ENCODE results near the gene ABHD4.
"Not testable (repeated sequence)": the region's sequence is repeated elsewhere in the genome, so short reads cannot be mapped to it uniquely, and the experiment has no call there.

ABHD4 gene

DNA sequence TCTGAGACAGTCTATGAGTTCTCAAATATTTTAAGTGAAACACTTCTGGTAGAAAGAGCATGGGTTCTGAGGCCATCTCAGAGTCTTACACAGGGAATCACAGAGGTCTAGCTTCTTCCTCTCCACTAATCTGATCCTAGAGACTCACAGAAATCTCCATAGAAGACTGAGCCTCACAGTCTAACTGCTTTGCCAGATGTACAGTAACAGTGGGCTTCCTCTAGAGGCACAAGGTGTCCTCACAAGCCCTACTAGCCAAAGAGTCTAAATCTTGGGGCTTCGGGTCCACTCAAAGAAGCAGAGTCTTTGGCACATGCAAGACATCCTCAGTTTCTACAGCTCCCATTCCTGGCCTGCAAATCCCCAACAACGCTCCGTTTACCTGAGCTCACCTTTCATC lies 32.0 kb downstream of the ABHD4 start:
- DNase-seq, result no peak

DNA sequence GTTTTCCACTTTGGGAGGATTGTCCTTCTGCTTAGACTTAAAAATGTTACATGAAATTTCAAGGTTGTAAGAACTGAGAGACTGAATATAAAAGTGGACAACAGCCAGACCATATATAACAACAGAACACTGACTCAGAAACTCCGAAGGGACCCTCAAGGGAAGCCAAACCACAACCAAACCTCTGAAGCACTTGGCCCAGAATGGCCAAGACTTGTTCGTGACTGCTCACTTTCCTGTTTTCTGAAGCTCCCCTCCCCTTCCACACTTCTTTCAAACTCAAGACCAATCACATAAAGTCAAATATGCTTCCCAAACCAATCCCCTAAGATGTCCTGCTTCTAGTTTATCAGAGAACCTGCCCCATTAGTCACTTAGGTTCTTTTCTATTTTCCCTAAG lies 32.4 kb downstream of the ABHD4 start:
- DNase-seq, result no peak

DNA sequence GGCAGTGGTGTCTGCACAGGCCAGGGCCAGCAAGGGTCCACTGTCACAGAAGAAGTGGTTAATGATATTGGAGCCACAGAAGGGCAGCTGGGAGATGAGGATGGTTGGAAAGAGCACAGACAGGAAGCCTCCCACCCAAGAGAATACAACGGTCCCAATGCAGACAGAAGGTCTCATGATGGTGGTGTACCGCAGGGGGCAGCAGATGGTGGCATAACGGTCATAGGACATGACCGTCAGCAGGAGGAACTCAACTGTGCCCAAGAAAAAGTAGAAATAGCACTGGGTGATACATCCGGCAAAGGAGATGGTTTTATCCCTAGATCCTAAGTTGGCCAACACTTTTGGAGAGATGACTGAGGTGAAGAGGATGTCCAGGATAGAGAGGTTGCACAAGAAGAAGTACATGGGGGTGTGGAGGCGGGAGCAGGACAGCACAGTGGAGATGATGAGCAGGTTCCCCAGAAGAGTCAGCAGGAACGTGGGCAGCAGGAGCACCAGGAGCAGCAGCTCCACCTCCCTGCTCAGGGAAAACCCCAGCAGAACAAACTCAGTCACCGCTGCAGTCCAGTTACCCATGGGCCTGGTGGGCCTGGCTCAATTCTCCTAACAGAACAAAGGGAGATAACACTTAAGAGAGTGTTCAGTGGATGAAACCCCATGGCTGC lies 36.3 kb downstream of the ABHD4 start:
- no peak for DNase-seq

DNA sequence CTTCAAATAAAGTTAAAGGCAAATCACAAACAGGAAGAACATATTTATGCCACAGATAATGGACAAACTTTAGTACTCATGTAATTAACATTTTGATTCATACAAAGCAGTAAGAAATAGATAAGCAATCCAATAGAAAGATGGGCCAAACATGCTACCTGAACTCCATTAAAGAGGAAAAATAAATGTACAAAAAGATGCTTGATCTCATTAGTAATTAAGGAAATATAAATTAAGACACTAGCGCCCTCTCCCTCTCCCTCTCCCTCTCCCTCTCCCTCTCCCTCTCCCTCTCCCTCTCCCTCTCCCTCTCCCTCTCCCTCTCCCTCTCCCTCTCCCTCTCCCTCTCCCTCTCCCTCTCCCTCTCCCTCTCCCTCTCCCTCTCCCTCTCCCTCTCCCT lies 37.9 kb downstream of the ABHD4 start:
- DNase-seq, result not testable (repeated sequence)

DNA sequence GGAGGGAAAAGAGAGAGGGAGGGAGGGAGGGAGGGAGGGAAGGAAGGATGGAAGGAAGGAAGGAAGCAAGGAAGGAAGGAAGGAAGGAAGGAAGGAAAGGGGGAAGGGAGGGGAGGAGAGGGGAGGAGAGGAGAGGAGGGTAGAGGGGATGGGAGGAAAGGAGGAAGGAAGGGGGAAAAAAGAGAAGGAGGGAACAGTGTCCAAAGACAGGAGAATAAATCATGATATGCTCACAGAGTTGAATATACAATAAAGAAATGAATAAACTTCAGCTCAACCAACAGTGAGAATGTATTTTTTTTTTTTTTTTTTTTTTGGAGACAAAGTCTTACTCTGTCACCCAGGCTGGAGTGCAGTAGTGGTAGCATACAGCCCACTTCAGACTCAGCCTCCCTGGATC lies 42.1 kb downstream of the ABHD4 start:
- DNase-seq, result no peak

DNA sequence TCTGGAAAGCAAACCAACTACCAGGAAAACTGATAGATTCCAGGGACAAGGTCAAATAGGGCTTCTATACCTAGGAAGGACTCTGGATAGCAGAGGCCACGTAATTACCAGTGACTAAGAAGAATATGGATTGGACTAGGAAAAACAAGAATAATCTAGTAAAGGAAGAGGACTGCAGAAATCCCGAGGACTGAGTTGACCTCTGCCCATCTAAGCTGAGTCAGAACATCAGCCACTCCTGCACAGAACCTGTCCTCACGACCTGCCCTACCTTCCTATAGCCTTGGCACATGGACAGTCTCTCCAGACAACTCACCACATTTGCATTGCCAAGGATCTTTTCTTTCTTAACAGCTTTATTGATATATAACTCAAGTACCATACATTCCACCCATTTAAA lies 43.7 kb downstream of the ABHD4 start:
- no peak for DNase-seq

DNA sequence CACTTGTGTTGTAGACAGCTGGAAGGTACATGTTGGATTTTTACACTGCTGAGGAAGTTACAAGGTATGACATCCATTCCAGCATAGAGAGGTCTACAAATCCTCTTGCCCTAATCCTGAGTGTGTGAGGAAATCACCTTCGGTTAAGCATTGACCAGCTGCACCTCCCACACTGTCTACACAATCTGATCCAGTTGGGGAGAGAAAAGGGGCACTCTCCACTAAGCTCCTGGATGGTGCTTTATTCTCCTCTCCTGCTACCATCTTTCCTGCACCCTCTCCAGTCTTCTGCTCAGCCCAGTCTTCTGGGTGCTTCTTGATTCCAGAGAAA lies 46.2 kb downstream of the ABHD4 start, which contains the start of gene OR6J1:
Gene OR6J1, minus strand, starts transcription at position 48 of the 331 bp plus-strand sequence. CDS start 9,541 bp downstream, outside the sequence.
- no peak for DNase-seq

DNA sequence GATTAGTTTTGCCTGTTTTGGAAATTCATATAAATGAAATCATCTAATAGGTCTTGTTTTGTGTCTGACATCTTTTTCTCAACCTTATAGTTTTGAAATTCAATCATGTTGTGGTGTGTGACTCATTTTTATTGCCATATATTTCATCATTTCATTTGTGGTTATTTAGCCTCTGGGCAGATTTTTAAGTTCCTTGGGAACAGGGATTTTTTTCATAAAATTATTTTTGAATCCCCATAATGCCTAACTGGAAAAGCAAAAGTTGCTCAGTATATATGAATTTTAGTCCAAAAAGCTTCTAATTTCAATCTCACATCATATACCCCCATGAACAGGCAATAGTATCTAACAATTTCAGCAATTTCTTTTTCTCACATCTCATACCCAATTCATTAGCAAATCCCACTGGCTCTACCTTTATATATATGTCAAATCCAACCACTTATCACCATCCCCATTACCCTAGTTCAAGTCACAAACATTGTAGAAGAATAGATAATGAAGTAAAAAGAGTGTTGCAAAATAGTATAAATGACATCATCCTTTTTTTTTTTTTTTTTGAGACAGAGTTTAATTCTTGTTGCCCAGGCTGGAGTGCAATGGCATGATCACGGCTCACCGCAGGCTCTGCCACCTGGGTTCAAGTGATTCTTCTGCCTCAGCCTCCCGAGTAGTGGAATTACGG lies 48.6 kb downstream of the ABHD4 start:
- DNase-seq, result no peak

DNA sequence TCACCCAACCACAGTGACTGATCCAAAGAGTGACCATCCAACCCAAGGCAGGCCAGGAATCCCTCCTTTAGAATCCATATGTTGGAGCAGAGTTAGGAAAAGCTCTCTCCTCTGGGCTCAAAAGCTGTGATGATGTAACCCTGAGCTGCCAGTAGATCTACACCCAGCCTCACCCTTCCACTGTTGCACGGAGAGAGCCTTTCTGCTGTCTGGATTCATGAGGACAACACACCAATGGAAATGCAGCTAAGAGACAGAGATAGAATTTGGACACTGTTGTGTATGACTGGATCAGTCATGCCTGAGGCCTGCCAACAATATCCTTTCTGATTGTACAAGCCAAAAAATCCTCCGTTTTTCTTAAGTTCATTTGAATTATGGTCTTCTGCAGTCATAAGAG lies 50.4 kb downstream of the ABHD4 start:
- DNase-seq, result no peak

DNA sequence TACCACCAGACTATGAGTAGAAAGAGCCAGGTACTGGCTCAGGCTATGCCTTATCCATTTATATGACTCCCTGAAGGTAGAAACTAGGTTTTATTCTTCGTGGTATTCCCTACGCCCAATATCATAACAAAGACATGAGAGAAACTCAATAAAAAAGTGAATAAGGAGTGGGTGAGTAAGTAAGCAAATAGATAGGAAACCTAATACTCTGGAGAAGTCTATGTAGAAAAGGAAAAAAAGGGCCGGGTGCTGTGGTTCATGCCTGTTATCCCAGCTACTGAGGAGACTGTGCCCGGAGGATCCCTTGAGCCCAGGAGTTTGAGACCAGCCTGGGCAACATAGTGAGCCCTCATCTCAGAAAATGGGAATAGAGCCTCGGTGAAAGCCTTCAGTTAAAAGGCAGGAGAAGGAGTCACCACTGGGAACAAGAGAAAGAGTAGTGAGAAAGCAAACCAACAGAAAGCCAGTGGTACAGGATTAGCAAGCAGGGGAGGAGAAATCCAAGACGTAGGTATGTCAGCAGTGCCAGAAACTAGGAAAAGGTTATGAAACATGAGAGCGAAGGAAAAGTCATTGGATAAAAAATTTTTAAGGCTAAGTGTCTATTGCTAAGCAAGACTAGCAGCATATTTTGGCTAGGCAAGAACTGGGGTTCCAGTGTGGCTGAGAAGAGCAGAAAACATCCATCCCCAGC lies 52.1 kb downstream of the ABHD4 start:
- no peak for DNase-seq

DNA sequence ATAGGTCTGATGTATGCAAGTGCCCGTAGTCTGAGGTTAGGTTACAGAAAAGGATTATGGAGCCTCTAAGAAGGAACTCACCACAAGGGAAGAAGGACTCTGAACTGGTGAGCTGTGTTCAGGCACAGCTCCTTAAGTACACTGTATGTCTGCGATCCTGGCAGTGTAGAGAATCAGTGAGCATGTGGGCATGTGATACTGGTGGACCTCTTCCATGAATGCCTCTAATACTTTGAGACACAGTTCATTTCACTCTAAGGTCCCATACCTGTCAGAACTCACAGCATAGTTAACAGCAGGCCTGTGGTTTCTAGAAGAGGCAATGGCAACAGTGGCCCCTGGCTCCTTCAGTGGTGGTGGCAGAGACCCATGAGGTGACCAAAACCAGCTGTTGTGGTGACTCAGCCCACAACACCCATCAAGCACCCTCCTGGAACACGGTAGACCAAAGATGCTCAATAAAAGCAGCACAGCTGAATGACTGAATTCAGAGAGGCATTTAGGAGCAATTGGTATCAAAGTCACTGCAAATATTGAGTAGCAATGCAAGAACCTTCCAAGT lies 52.9 kb downstream of the ABHD4 start:
- no peak for DNase-seq

DNA sequence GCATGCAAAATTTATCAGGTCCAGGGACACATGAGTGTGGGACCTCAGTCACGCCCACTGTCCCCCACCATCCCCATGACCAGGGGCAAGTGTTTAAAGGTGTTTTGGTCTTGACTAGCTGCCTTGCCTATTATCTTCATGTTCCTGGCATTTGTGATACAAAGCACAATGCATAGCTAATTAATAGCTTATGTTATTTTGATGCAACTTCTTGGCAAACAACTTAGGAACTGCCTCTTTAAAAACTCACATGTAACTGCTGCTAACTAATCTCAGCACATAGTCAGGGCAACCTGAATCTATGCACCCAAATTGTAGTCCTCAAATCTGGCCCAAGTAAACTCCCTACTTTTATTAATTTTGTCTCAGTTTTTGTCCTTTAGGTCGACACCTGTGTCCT lies 53.5 kb downstream of the ABHD4 start:
- DNase-seq, result no peak

DNA sequence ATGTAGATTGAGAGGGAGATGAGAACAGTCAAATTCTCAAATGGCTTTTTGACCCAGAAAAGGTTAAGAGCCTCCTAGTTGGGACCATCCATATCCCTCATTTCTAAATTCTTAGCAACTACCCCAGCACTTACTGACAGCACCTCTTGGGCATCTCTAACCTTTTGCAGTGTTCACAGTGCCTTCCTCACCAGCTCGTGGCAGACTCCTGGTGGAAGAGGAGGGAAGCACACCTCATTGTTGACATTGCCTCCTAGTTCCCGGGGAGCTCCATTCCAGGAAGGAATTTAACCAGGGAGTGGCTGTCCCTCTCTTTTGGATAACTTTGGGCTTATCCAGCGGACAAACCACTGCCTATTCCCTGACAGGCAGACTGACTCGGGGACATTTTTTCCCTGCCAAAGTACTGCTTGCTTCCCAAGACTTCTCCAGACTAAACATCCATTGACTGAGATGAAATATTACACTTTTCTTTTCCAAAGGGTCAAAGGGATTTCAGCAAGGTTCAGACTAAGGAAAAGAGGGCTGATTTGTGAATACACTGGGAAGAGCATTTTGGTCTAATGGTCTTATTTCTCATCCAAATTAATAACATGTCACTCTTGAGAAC lies 55.0 kb downstream of the ABHD4 start:
- peak; percentile 25 to 51 for DNase-seq

DNA sequence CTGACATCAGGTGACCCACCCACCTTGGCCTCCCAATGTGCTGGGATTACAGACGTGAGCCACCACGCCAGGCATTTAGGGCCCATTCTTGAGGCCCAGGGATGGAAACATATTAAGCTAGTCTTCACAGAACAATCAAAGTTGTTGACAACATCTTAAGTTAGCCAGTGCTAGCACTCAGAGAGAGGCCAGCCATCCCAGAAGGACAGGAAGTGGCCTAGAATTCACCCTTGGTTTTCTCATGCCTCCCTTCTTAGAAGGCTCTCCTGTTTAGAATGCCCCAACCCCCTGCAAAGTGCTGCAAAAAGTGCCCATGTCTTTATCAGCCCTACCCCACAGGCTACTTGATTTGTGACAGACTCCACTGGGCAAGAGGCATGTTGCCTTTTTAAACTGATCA lies 58.1 kb downstream of the ABHD4 start:
- DNase-seq, result no peak

DNA sequence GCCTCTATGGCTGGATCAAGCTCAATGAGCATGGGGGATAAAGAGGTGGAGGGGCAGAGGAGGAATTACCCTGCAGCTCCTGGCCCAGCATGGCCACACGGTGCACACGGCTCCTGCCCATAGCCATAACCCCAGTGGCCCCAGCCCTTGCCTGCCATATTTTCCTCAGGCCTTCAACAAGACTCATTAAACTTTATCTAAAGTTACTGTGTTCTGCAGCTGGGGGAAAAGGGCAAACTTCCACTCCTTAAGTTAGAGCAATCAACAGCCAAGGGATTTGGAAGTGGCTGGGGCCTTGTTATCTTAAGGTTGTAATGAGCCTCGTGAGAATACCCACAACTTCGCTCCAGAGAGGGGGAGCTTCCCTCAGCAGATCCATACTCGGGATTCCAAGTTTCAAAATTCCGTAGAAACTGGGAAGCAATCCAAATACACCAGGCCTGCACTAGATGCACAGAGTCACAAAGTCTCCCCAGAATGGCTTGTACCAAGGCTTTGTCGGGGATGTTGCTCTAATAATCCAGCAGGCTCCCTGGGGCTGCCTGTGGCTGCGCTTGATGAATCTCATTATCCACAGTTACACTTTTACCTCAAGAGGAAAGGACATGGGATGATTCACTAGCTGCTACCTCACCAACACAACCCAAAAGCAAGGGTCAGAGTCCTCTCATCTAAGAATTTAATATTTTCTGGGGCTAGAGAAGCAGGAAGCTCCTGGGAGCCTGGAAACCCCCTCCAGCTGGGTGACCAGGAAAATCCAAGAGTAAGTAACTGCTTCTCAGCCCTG lies 59.0 kb downstream of the ABHD4 start:
- no peak for DNase-seq

DNA sequence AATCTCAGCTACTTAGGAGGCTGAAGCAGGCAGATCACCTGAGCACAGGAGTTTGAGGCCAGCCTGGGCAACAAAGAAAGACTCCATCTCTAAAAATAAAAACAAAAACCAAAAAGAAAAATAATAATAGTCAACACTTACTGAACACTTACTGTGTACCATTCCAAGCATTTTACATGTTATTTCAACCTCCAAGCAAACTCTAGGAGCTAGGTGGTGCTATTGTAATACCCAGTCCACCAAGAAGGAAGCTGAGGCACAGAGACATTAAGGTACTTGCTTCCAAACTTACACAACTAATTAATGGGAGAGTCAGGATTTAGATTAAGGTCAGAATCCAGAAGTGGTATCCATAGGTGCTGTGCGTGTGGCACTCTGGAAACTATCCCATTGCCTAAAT lies 59.8 kb downstream of the ABHD4 start:
- DNase-seq, result no peak

DNA sequence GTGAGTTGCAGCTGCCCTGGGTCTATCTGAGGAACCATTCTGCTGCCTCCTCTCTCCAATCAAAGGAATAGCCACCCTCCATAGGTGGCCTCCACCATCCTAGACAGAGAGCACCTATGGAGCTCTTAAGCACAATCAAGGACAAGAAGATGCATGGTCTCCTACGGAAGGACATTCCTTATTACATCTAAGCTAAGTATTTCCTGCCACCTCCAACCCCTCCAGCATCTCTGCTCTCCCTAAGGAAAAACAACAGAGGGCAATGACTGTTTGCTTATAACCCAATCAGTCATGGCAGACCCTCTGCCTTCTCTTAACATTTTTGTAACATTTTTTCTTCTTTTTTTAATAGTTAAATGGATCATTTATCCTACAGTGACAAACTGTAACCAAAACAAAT lies 60.8 kb downstream of the ABHD4 start:
- DNase-seq, result no peak

DNA sequence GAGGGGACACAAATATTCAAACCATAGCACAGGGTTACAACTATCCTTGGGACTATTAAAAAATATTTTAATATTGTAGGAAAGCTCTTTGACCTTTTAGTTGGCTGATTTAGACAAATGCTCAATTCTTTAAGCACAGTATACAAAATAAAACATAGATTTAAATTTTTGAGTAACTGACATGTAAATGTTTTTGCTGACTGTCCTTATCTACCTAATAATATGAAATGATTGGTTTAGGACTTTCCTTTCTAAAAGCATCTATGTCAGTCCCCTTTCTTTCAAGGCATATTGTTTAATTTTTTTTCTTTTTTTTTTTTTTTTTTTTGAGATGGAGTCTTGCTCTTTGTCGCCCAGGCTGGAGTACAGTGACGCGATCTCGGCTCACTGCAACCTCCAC lies 62.6 kb downstream of the ABHD4 start:
- DNase-seq, result no peak

All from NCI-H1930 (cell line).